Loucy (cell line): ENCODE results near the gene ITGAL.
"Not testable (repeated sequence)": the region's sequence is repeated elsewhere in the genome, so short reads cannot be mapped to it uniquely, and the experiment has no call there.

Experiments
- H2AFZ ChIP-seq: fragments of 200-600 bp; sonication (generic); 2 replicates; pipeline ENCODE4 v1.6.0; 2016; ENCODE audit warnings: antibody characterized with exemption, mild to moderate bottlenecking, low read length, moderate library complexity
- H3F3A ChIP-seq: fragments of 200-600 bp; 2 replicates; pipeline ENCODE4 v1.6.0; 2016; ENCODE audit warnings: antibody characterized with exemption, low read depth, mild to moderate bottlenecking
- H3K27me3 ChIP-seq: fragments of 200-600 bp; sonication (generic); 2 replicates; pipeline ENCODE4 v1.6.1; 2014; ENCODE audit warnings: low read length, mild to moderate bottlenecking; ENCODE audit not compliant: insufficient read depth, poor library complexity, severe bottlenecking
- H3K36me3 ChIP-seq: fragments of 200-600 bp; sonication (generic); 2 replicates; pipeline ENCODE4 v1.6.1; 2016; ENCODE audit warnings: low read length; ENCODE audit not compliant: insufficient read depth
- H3K4me1 ChIP-seq: fragments of 200-600 bp; sonication (generic); 2 replicates; pipeline ENCODE4 v1.5.1; 2014; ENCODE audit warnings: low read length, mild to moderate bottlenecking; ENCODE audit not compliant: insufficient read depth, poor library complexity, severe bottlenecking
- H3K4me2 ChIP-seq: fragments of 200-600 bp; sonication (generic); 2 replicates; pipeline ENCODE4 v1.6.0; 2014; ENCODE audit warnings: antibody characterized with exemption, low read length, low read depth, mild to moderate bottlenecking; ENCODE audit not compliant: poor library complexity, severe bottlenecking
- H3K4me3 ChIP-seq: fragments of 200-600 bp; sonication (generic); 2 replicates; pipeline ENCODE4 v1.5.1; 2014; ENCODE audit warnings: low read length, mild to moderate bottlenecking, mixed read lengths; ENCODE audit not compliant: poor library complexity, severe bottlenecking
- H3K79me2 ChIP-seq: fragments of 200-600 bp; sonication (generic); 2 replicates; pipeline ENCODE4 v1.6.1; 2014; ENCODE audit warnings: low read length; ENCODE audit not compliant: insufficient read depth
- H3K9ac ChIP-seq: fragments of 200-600 bp; sonication (generic); 2 replicates; pipeline ENCODE4 v1.6.0; 2014; ENCODE audit warnings: mild to moderate bottlenecking, low read depth, low read length, moderate library complexity; ENCODE audit not compliant: poor library complexity, severe bottlenecking
- H3K9me2 ChIP-seq: fragments of 200-600 bp; sonication (generic); replicated peaks from 2 replicates; pipeline ENCODE4 v1.6.1; 2016; ENCODE audit warnings: low read depth, low read length, mixed read lengths
- H3K9me3 ChIP-seq: fragments of 200-600 bp; sonication (generic); 2 replicates; pipeline ENCODE4 v1.6.1; 2014; ENCODE audit warnings: mild to moderate bottlenecking, antibody characterized with exemption, low read length, low read depth; ENCODE audit not compliant: insufficient read depth
- H4K20me1 ChIP-seq: fragments of 200-600 bp; sonication (generic); 2 replicates; pipeline ENCODE4 v1.6.0; 2014; ENCODE audit warnings: antibody characterized with exemption, low read length, mild to moderate bottlenecking; ENCODE audit not compliant: insufficient read depth, poor library complexity, severe bottlenecking
- CTCF ChIP-seq: fragments of 200-600 bp; sonication (generic); conservative IDR thresholded peaks from 2 replicates; pipeline ENCODE4 v1.5.1; 2014; ENCODE audit warnings: mild to moderate bottlenecking, antibody characterized with exemption, low read length
- EZH2phosphoT487 ChIP-seq: fragments of 200-600 bp; IDR thresholded peaks from 2 replicates; pipeline ENCODE4 v1.6.1; 2018; ENCODE audit warnings: antibody characterized with exemption, mild to moderate bottlenecking, moderate library complexity, borderline replicate concordance

The ITGAL gene

GRCh38 chr16:30521873-30522641, 49.5 kb downstream of the ITGAL start:
- TF ChIP-seq CTCF (no peak), EZH2phosphoT487 (no peak)
- H3K9ac ChIP-seq = no peak overlapping the region
- H3F3A ChIP-seq = no peaks in the 10 kb centered on the region
- no peak overlapping the region for H3K4me2 ChIP-seq
- peaks cover 10% of the 10 kb centered on the region for H4K20me1 ChIP-seq
- no peaks in the 10 kb centered on the region for H3K27me3 ChIP-seq
- no peaks in the 10 kb centered on the region for H3K9me2 ChIP-seq
- peaks cover 10% of the 10 kb centered on the region; the same call in 1 of the 2 replicates for H3K79me2 ChIP-seq
- H3K36me3 ChIP-seq = no peaks in the 10 kb centered on the region; the same call in 1 of the 2 replicates
- no peak overlapping the region for H3K4me3 ChIP-seq
- H2AFZ ChIP-seq = no peak overlapping the region
- H3K4me1 ChIP-seq = peaks cover 9% of the 10 kb centered on the region
- H3K9me3 ChIP-seq = no peaks in the 10 kb centered on the region

GRCh38 chr16:30522702-30523463, 50.3 kb downstream of the ITGAL start:
- not testable (repeated sequence) for H2AFZ ChIP-seq, H3K36me3 ChIP-seq, H3K9me2 ChIP-seq, H3K4me3 ChIP-seq, H3F3A ChIP-seq, H3K4me2 ChIP-seq, H3K79me2 ChIP-seq, H3K9ac ChIP-seq, H3K27me3 ChIP-seq, H3K9me3 ChIP-seq
- Histone ChIP-seq H4K20me1 (peaks cover 10% of the 10 kb centered on the region), H3K4me1 (peaks cover 14% of the 10 kb centered on the region)

- no peak overlapping the region for H3K4me3 ChIP-seq
- H3F3A ChIP-seq = no peaks in the 10 kb centered on the region
- H3K4me2 ChIP-seq = no peak overlapping the region
Observed at GRCh38 chr16:30523768-30524574, 51.4 kb downstream of the ITGAL start.

More at GRCh38 chr16:30523768-30524574, 51.4 kb downstream of the ITGAL start:
- H3K36me3 ChIP-seq = no peaks in the 10 kb centered on the region; the same call in 1 of the 2 replicates
- H3K79me2 ChIP-seq = peaks cover 10% of the 10 kb centered on the region; the same call in 1 of the 2 replicates
- H3K9me3 ChIP-seq = no peaks in the 10 kb centered on the region
- TF ChIP-seq CTCF (no peak), EZH2phosphoT487 (no peak)
- H3K4me1 ChIP-seq = peaks cover 14% of the 10 kb centered on the region
- peaks cover 10% of the 10 kb centered on the region for H4K20me1 ChIP-seq
- no peak overlapping the region for H2AFZ ChIP-seq
- no peak overlapping the region for H3K9ac ChIP-seq
- H3K27me3 ChIP-seq = no peaks in the 10 kb centered on the region
- H3K9me2 ChIP-seq = no peaks in the 10 kb centered on the region
